H1 (cell line): ENCODE results near the gene WAC. TPM values are rescaled to one million over a fixed set of nuclear protein-coding genes. Genes with fewer than 3 reads are reported as not detected.

Experiments used
- CTCF ChIA-PET: fragments of 300-600 bp; sonication (Branson Sonifier 250); formaldehyde crosslinking; loops from one replicate; lab custom pipeline; 2021; ENCODE audit not compliant: partially characterized antibody; lab: Charles Lee
- POLR2A ChIA-PET: fragments of 300-600 bp; sonication (Branson Sonifier 250); formaldehyde crosslinking; loops from one replicate; lab custom pipeline; 2021; ENCODE audit warnings: inconsistent platforms; ENCODE audit not compliant: partially characterized antibody; lab: Charles Lee
- DNase-seq, 2 experiments: peaks; one replicate each; pipeline versions ENCODE4 v3.0.0 to v3.0.0-alpha.2; 2010 to 2022; ENCODE audit warnings: low spot score in 2 of 2, low read depth in 1 of 2, mixed read lengths in 1 of 2
- FAIRE-seq: peaks from 2 replicates; lab custom pipeline; 2011; peaks lifted over from hg19 to GRCh38; lab: Jason Lieb, UNC
- H2AFZ ChIP-seq: 2 replicates; pipeline ENCODE4 v1.8.1; 2012; ENCODE audit warnings: low read length, inconsistent platforms
- H2AK5ac ChIP-seq: 2 replicates; pipeline ENCODE4 v1.6.1; 2013; ENCODE audit warnings: low read depth, low read length
- H2BK120ac ChIP-seq: replicated peaks from 2 replicates; pipeline ENCODE3; 2013; ENCODE audit warnings: low read depth, low read length, inconsistent platforms
- H2BK12ac ChIP-seq: 2 replicates; pipeline ENCODE4 v1.6.1; 2013; ENCODE audit warnings: low read depth, low read length
- H2BK15ac ChIP-seq: 2 replicates; pipeline ENCODE4 v1.6.1; 2013; ENCODE audit warnings: low read length
- H2BK20ac ChIP-seq: 2 replicates; pipeline ENCODE4 v1.6.1; 2013; ENCODE audit warnings: low read length
- H2BK5ac ChIP-seq: 2 replicates; pipeline ENCODE4 v1.6.1; 2013; ENCODE audit warnings: low read depth, low read length
- H3K14ac ChIP-seq: 2 replicates; pipeline ENCODE4 v1.6.1; 2013; ENCODE audit warnings: inconsistent platforms; ENCODE audit not compliant: insufficient read length
- H3K18ac ChIP-seq: 2 replicates; pipeline ENCODE4 v1.6.1; 2013; ENCODE audit warnings: low read length; ENCODE audit errors: extremely low read depth
- H3K23ac ChIP-seq: 2 replicates; pipeline ENCODE4 v1.6.1; 2013; ENCODE audit warnings: inconsistent platforms; ENCODE audit not compliant: insufficient read length
- H3K23me2 ChIP-seq: 2 replicates; pipeline ENCODE4 v1.6.1; 2013; ENCODE audit warnings: low read depth, low read length
- H3K27ac ChIP-seq: 2 replicates; pipeline ENCODE4 v1.6.1; 2011; ENCODE audit warnings: low read depth, low read length, inconsistent platforms
- H3K27me3 ChIP-seq, 4 experiments: replicated peaks in 1 of 4; 1 replicate in 1 of 4; 2 replicates in 3 of 4; pipeline versions ENCODE4 v1.6.1 to v1.8.1; 2011 to 2013; ENCODE audit warnings: low read length in 3 of 4, mild to moderate bottlenecking in 3 of 4, inconsistent platforms in 2 of 4, mixed read lengths in 2 of 4, moderate library complexity in 1 of 4; ENCODE audit not compliant: control insufficient read depth in 3 of 4, insufficient read depth in 3 of 4; ENCODE audit errors: extremely low read depth in 1 of 4
- H3K36me3 ChIP-seq, 4 experiments: 2 replicates each; pipeline versions ENCODE4 v1.6.1 to v1.8.1; 2011 to 2013; ENCODE audit warnings: mild to moderate bottlenecking in 4 of 4, low read length in 3 of 4, moderate library complexity in 2 of 4, control low read depth in 1 of 4, inconsistent platforms in 1 of 4; ENCODE audit not compliant: insufficient read depth in 4 of 4, control insufficient read depth in 2 of 4
- H3K4ac ChIP-seq: replicated peaks from 2 replicates; pipeline ENCODE3; 2013; ENCODE audit warnings: low read length, low read depth, mixed read lengths, inconsistent platforms; ENCODE audit not compliant: insufficient read length
- H3K4me1 ChIP-seq, 4 experiments: replicated peaks in 1 of 4; 1 replicate in 1 of 4; 2 replicates in 3 of 4; pipeline versions ENCODE4 v1.6.1 to v1.8.1; 2011 to 2013; ENCODE audit warnings: low read length in 3 of 4, inconsistent platforms in 2 of 4, mixed read lengths in 1 of 4; ENCODE audit not compliant: insufficient read depth in 4 of 4, control insufficient read depth in 3 of 4
- H3K4me2 ChIP-seq, 2 experiments: 2 replicates each; pipeline versions ENCODE4 v1.6.1 to v1.8.1; 2011 to 2013; ENCODE audit warnings: low read depth in 2 of 2, low read length in 2 of 2, control low read depth in 1 of 2, inconsistent platforms in 1 of 2, mild to moderate bottlenecking in 1 of 2; ENCODE audit not compliant: insufficient read depth in 1 of 2
- H3K4me3 ChIP-seq, 4 experiments: fragments of 200-600, 300-600 bp in 1 of 4; sonication (generic), shearing (Covaris generic), sonication (Bioruptor Twin) in 1 of 4; 2 replicates each; pipeline versions ENCODE4 v1.5.1 to v1.8.1; 2011 to 2016; ENCODE audit warnings: low read length in 4 of 4, low read depth in 3 of 4, control low read depth in 2 of 4, inconsistent platforms in 2 of 4, mild to moderate bottlenecking in 2 of 4, mixed read lengths in 1 of 4, moderate library complexity in 1 of 4; ENCODE audit not compliant: insufficient read depth in 2 of 4; ENCODE audit errors: extremely low read depth in 1 of 4
- H3K56ac ChIP-seq: replicated peaks from 2 replicates; pipeline ENCODE3; 2013; ENCODE audit warnings: low read depth, mild to moderate bottlenecking, mixed read lengths, low read length, inconsistent platforms; ENCODE audit not compliant: insufficient read length
- H3K79me1 ChIP-seq: 2 replicates; pipeline ENCODE4 v1.6.1; 2013; ENCODE audit warnings: low read depth, low read length, control low read depth
- H3K79me2 ChIP-seq, 2 experiments: 2 replicates each; pipeline versions ENCODE4 v1.6.1 to v1.8.1; 2012 to 2013; ENCODE audit warnings: low read length in 2 of 2, mild to moderate bottlenecking in 2 of 2, inconsistent platforms in 1 of 2; ENCODE audit not compliant: insufficient read depth in 2 of 2, control insufficient read depth in 1 of 2
- H3K9ac ChIP-seq, 4 experiments: replicated peaks in 1 of 4; 1 replicate in 1 of 4; 2 replicates in 3 of 4; pipeline versions ENCODE4 v1.6.1 to v1.8.1; 2011 to 2013; ENCODE audit warnings: low read depth in 3 of 4, low read length in 3 of 4, control low read depth in 2 of 4, mild to moderate bottlenecking in 2 of 4, moderate library complexity in 2 of 4, inconsistent platforms in 1 of 4; ENCODE audit errors: extremely low read depth in 1 of 4
- H3K9me3 ChIP-seq, 2 experiments: 2 replicates each; pipeline versions ENCODE4 v1.6.1 to v1.8.1; 2012 to 2013; ENCODE audit warnings: mild to moderate bottlenecking in 2 of 2, moderate library complexity in 2 of 2, control low read depth in 1 of 2, inconsistent platforms in 1 of 2, low read depth in 1 of 2, low read length in 1 of 2, mixed read lengths in 1 of 2; ENCODE audit not compliant: insufficient read depth in 2 of 2
- H4K20me1 ChIP-seq, 2 experiments: replicated peaks in 1 of 2; 2 replicates each; pipeline versions ENCODE3 to v1.8.1; 2011 to 2013; ENCODE audit warnings: inconsistent platforms in 2 of 2, low read length in 2 of 2, mild to moderate bottlenecking in 1 of 2; ENCODE audit not compliant: insufficient read depth in 2 of 2, control insufficient read depth in 1 of 2
- H4K5ac ChIP-seq: 2 replicates; pipeline ENCODE4 v1.6.1; 2013; ENCODE audit warnings: low read length, low read depth, mixed read lengths, inconsistent platforms; ENCODE audit not compliant: insufficient read length
- H4K8ac ChIP-seq: 2 replicates; pipeline ENCODE4 v1.8.0; 2013; ENCODE audit warnings: mild to moderate bottlenecking, moderate library complexity, low read length, inconsistent platforms; ENCODE audit not compliant: insufficient read depth; ENCODE audit errors: extremely low read depth
- H4K91ac ChIP-seq: replicated peaks from 2 replicates; pipeline ENCODE3; 2013; ENCODE audit warnings: low read length, mixed read lengths, inconsistent platforms; ENCODE audit not compliant: insufficient read length
- MAFK ChIP-seq: IDR thresholded peaks from 2 replicates; pipeline ENCODE4 v1.6.1; 2012; ENCODE audit warnings: low read depth, mild to moderate bottlenecking, improper control_type of control experiment, low read length
- whole genome bisulfite sequencing, 2 experiments: shearing (Covaris generic) in 1 of 2; methylation state at CpG; one replicate each; pipeline versions ENCODE4 v1.1.6 to v1.1.7; 2013 to 2015; ENCODE audit warnings: low lambda C conversion rate in 2 of 2, mixed read lengths in 2 of 2, inconsistent platforms in 1 of 2, low coverage in 1 of 2, missing lambda C conversion rate in 1 of 2; ENCODE audit not compliant: insufficient replicate concordance in 2 of 2, insufficient coverage in 1 of 2, insufficient read length in 1 of 2; ENCODE audit errors: extremely low coverage in 1 of 2, missing lambda C conversion rate in 1 of 2; 5-methylcytosine and 5-hydroxymethylcytosine counted together
- polyA plus RNA-seq, 7 experiments: library from polyadenylated mRNA; depleted of rRNA in 3 of 7; stranded (reverse) in 5 of 7; unstranded in 2 of 7; fragments of >200 nt in 5 of 7; fragments of 200-250 nt in 2 of 7; gene quantifications; 1 replicate in 5 of 7; 2 replicates in 1 of 7; 4 replicates in 1 of 7; pipeline versions ENCODE4 v1.2.1 to v1.2.3, GENCODE V29; 2011 to 2013; ENCODE audit warnings: missing spikeins in 2 of 7, mixed read lengths in 2 of 7
- total RNA-seq: library from RNA; stranded (reverse); fragmentation: NEBNext Ultra II Directional; extraction: Animal tissue kit (Norgen Biotek cat#: 25700); gene quantifications from 2 replicates; pipeline ENCODE4 v1.2.1, GENCODE V29; 2021

WAC gene
- total and polyA plus RNA-seq, 2 of the 8 experiments (the other 6 are each of a cell fraction or from before 2014, with no cell fraction given) = 72.9 to 128 TPM

- Histone ChIP-seq H3K14ac (no peak overlapping the region), H3K4me3 (no peak overlapping the region), H3K4me2 (no peak overlapping the region), H2BK15ac (no peak overlapping the region), H3K4me1 (no peaks in the 10 kb centered on the region; a peak in 1 of 7 replicates), H3K23me2 (peaks cover 9% of the 10 kb centered on the region; the same call in 1 of the 2 replicates), H4K8ac (no peak overlapping the region), H4K91ac (no peak overlapping the region), H3K9ac (no peak overlapping the region), H2AK5ac (no peak overlapping the region), H2BK120ac (no peak overlapping the region), H3K56ac (no peak overlapping the region), H4K20me1 (no peaks in the 10 kb centered on the region), H3K79me1 (no peaks in the 10 kb centered on the region), H2AFZ (no peak overlapping the region), H3K27me3 (peaks cover 1 to 22% (median 14%) of the 10 kb centered on the region in 4 experiments; a peak in 6 of 7 replicates), H3K18ac (no peak overlapping the region), H3K27ac (no peak overlapping the region), H3K23ac (no peak overlapping the region), H4K5ac (no peak overlapping the region), H3K36me3 (no peaks in the 10 kb centered on the region), H3K79me2 (no peaks in the 10 kb centered on the region), H2BK5ac (no peak overlapping the region), H3K9me3 (no peaks in the 10 kb centered on the region), H3K4ac (no peak overlapping the region), H2BK20ac (no peak overlapping the region), H2BK12ac (no peak overlapping the region; the same call in 1 of the 2 replicates)
- no peak for DNase-seq
- POLR2A ChIA-PET = no interaction called here
- CTCF ChIA-PET = interaction anchor here (0.6 to 6.6 kb wide), 51 partner anchors 8 to 765 kb away, joined by 3 to 73 read pairs (median 4); no protein-coding TSS in a partner anchor
- 81% methylated on average over 6 of the region's 6 CpGs; no CpG with 5 or more reads in 1 of the 2 experiments for WGBS, 2 experiments
- FAIRE-seq = no peak
- TF ChIP-seq MAFK = no peak
Measured at GRCh38 chr10:28664369-28664740, 131.4 kb downstream of the WAC start.
